ENCODE measurements around the gene CDH20.
A peak's percentile ranks its signal among the peaks of the same experiment; 100 is the strongest.

The CDH20 gene

GRCh38 chr18:61575419-61575818 lies 242.2 kb downstream of the CDH20 start:
- no peak for DNase-seq (ENCODE audit: low read depth)

- no peak for DNase-seq (ENCODE audit: low read depth)
Observed at GRCh38 chr18:61578846-61579245, 245.6 kb downstream of the CDH20 start.

GRCh38 chr18:61579581-61579980 lies 246.4 kb downstream of the CDH20 start:
- no peak for DNase-seq (ENCODE audit: low read depth)

GRCh38 chr18:61580046-61580445 lies 246.8 kb downstream of the CDH20 start:
- no peak for DNase-seq (ENCODE audit: low read depth)

- DNase-seq (ENCODE audit: low read depth) = peak; percentile 43
Observed at GRCh38 chr18:61581578-61582201, 248.5 kb downstream of the CDH20 start.

GRCh38 chr18:61582202-61582710 lies 249.0 kb downstream of the CDH20 start:
- DNase-seq (ENCODE audit: low read depth) = no peak

- no peak for DNase-seq (ENCODE audit: low read depth)
Observed at GRCh38 chr18:61583548-61583947, 250.3 kb downstream of the CDH20 start.

- no peak for DNase-seq (ENCODE audit: low read depth)
Observed at GRCh38 chr18:61587865-61588264, 254.6 kb downstream of the CDH20 start.

- no peak for DNase-seq (ENCODE audit: low read depth)
Observed at GRCh38 chr18:61589053-61589723, 256.0 kb downstream of the CDH20 start.

- DNase-seq (ENCODE audit: low read depth) = no peak
Observed at GRCh38 chr18:61589724-61590065, 256.5 kb downstream of the CDH20 start.

GRCh38 chr18:61591253-61591652 lies 258.0 kb downstream of the CDH20 start:
- no peak for DNase-seq (ENCODE audit: low read depth)

GRCh38 chr18:61595615-61596251 lies 262.5 kb downstream of the CDH20 start:
- DNase-seq (ENCODE audit: low read depth) = no peak

- DNase-seq (ENCODE audit: low read depth) = no peak
Observed at GRCh38 chr18:61596296-61596695, 263.1 kb downstream of the CDH20 start.

- DNase-seq (ENCODE audit: low read depth) = no peak
Observed at GRCh38 chr18:61597316-61597715, 264.1 kb downstream of the CDH20 start.

GRCh38 chr18:61600422-61600821 lies 267.2 kb downstream of the CDH20 start:
- DNase-seq (ENCODE audit: low read depth) = no peak

GRCh38 chr18:61602836-61603235 lies 269.6 kb downstream of the CDH20 start:
- no peak for DNase-seq (ENCODE audit: low read depth)

Measured in activated T-helper 1 cell treated with Interleukin-2 at 50 U/mL for 16 hours (primary cell).